GM12878 (cell line): ENCODE measurements around the gene MS4A6A. TPM values are rescaled to one million over a fixed set of nuclear protein-coding genes. Genes with fewer than 3 reads are reported as not detected.

Source experiments
- ATF3 ChIP-seq: IDR thresholded peaks from 2 replicates; pipeline ENCODE4 v1.6.1; 2011; ENCODE audit warnings: low read depth, mild to moderate bottlenecking, low read length, moderate library complexity, borderline replicate concordance; ENCODE audit errors: extremely low read depth
- ATF7 ChIP-seq: fragments of 450-650 bp; IDR thresholded peaks from 2 replicates; pipeline ENCODE4 v1.6.1; 2016; ENCODE audit warnings: low read depth, mild to moderate bottlenecking
- BMI1 ChIP-seq: fragments of 450-650 bp; IDR thresholded peaks from 2 replicates; pipeline ENCODE4 v1.6.1; 2016; ENCODE audit warnings: mild to moderate bottlenecking, moderate library complexity, borderline replicate concordance
- CEBPZ ChIP-seq: fragments of 150-350 bp; IDR thresholded peaks from 2 replicates; pipeline ENCODE4 v1.6.1; 2016; ENCODE audit warnings: low read depth, low read length
- FOS ChIP-seq: IDR thresholded peaks from 3 replicates; pipeline ENCODE4 v1.6.1; 2011; ENCODE audit warnings: borderline replicate concordance; ENCODE audit not compliant: insufficient read length; ENCODE audit errors: extremely low read depth
- JUND ChIP-seq: IDR thresholded peaks from 2 replicates; pipeline ENCODE4 v1.6.1; 2012; ENCODE audit warnings: low read depth, mild to moderate bottlenecking, low read length, improper control_type of control experiment, moderate library complexity
- KLF5 ChIP-seq: fragments of 450-650 bp; IDR thresholded peaks from 2 replicates; pipeline ENCODE4 v1.6.1; 2014; ENCODE audit warnings: mild to moderate bottlenecking; ENCODE audit not compliant: partially characterized antibody
- LARP7 ChIP-seq: fragments of 450-650 bp; IDR thresholded peaks from 2 replicates; pipeline ENCODE4 v1.6.1; 2017; ENCODE audit warnings: mild to moderate bottlenecking
- PBX3 ChIP-seq: IDR thresholded peaks from 2 replicates; pipeline ENCODE4 v1.6.1; 2011; ENCODE audit warnings: mild to moderate bottlenecking, low read depth, low read length, moderate library complexity; ENCODE audit not compliant: insufficient replicate concordance
- RAD21 ChIP-seq: IDR thresholded peaks from 2 replicates; pipeline ENCODE4 v1.6.1; 2011; ENCODE audit warnings: mild to moderate bottlenecking, low read depth, low read length, moderate library complexity; ENCODE audit not compliant: insufficient read depth
- RBBP5 ChIP-seq: fragments of 200-600 bp; sonication (generic); conservative IDR thresholded peaks from 2 replicates; pipeline ENCODE4 v1.6.1; 2016
- SMARCA5 ChIP-seq: fragments of 450-650 bp; IDR thresholded peaks from 2 replicates; pipeline ENCODE4 v1.6.1; 2017; ENCODE audit warnings: mild to moderate bottlenecking
- SUZ12 ChIP-seq: fragments of 200-600 bp; sonication (generic); IDR thresholded peaks from one replicate; pipeline ENCODE4 v1.6.1; 2018; ENCODE audit warnings: antibody characterized with exemption, mild to moderate bottlenecking; ENCODE audit not compliant: unreplicated experiment
- ZBTB11 ChIP-seq: fragments of 450-650 bp; formaldehyde crosslinking; IDR thresholded peaks from 2 replicates; pipeline ENCODE4 v1.5.0; 2022; ENCODE audit warnings: mild to moderate bottlenecking, missing genetic modification characterization
- ZNF207 ChIP-seq: fragments of 450-650 bp; IDR thresholded peaks from 2 replicates; pipeline ENCODE4 v1.6.1; 2014; ENCODE audit warnings: antibody characterized with exemption, mild to moderate bottlenecking, borderline replicate concordance
- polyA plus RNA-seq, 11 experiments: library from polyadenylated mRNA; depleted of rRNA in 4 of 11; unstranded in 6 of 11; stranded (reverse) in 5 of 11; fragments of >200 nt; fragmentation: Nextera tagmentation in 4 of 11; fragmentation: Illumina TruSeq in 1 of 11; extraction: Ambion mirVana in 4 of 11; extraction: Trizol in 1 of 11; gene quantifications; 1 replicate in 1 of 11; 2 replicates in 10 of 11; pipeline versions ENCODE4 v1.2.1 to v1.2.3, GENCODE V29; 2011 to 2016; ENCODE audit warnings: inconsistent platforms in 2 of 11, missing spikeins in 2 of 11, low read depth in 1 of 11
- total RNA-seq, 4 experiments: library from RNA; depleted of rRNA in 3 of 4; stranded (reverse); fragments of >200 nt in 3 of 4; fragmentation: Illumina TruSeq in 1 of 4; extraction: Trizol in 1 of 4; gene quantifications; 2 replicates each; pipeline versions ENCODE4 v1.2.1 to v1.2.3, GENCODE V29; 2013 to 2021
- TF ChIP-seq, protein P1 (sequence below): IDR thresholded peaks from 2 replicates; pipeline ENCODE4 v1.6.1; 2012; ENCODE audit warnings: mild to moderate bottlenecking, low read depth, low read length

Gene MS4A6A
- total and polyA plus RNA-seq, 10 of the 15 experiments (the other 5 are each of a cell fraction or from before 2014, with no cell fraction given), result 0.75 to 30.7 (median 9.0) TPM

- TF ChIP-seq ZBTB11 (CRISPR knock-in tag) (no peak), ZNF207 (no peak), ATF3 (no peak), FOS (no peak), PBX3 (no peak), RBBP5 (no peak), SUZ12 (no peak), CEBPZ (no peak), SMARCA5 (no peak), BMI1 (0 out of 2 replicates have a peak, but pooled peaks have one; percentile 43), ATF7 (peak; percentile 21; the same call in 1 of the 2 replicates), KLF5 (no peak), JUND (no peak), LARP7 (no peak), RAD21 (no peak)
- TF ChIP-seq, protein P1, sequence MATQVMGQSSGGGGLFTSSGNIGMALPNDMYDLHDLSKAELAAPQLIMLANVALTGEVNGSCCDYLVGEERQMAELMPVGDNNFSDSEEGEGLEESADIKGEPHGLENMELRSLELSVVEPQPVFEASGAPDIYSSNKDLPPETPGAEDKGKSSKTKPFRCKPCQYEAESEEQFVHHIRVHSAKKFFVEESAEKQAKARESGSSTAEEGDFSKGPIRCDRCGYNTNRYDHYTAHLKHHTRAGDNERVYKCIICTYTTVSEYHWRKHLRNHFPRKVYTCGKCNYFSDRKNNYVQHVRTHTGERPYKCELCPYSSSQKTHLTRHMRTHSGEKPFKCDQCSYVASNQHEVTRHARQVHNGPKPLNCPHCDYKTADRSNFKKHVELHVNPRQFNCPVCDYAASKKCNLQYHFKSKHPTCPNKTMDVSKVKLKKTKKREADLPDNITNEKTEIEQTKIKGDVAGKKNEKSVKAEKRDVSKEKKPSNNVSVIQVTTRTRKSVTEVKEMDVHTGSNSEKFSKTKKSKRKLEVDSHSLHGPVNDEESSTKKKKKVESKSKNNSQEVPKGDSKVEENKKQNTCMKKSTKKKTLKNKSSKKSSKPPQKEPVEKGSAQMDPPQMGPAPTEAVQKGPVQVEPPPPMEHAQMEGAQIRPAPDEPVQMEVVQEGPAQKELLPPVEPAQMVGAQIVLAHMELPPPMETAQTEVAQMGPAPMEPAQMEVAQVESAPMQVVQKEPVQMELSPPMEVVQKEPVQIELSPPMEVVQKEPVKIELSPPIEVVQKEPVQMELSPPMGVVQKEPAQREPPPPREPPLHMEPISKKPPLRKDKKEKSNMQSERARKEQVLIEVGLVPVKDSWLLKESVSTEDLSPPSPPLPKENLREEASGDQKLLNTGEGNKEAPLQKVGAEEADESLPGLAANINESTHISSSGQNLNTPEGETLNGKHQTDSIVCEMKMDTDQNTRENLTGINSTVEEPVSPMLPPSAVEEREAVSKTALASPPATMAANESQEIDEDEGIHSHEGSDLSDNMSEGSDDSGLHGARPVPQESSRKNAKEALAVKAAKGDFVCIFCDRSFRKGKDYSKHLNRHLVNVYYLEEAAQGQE, result no peak
Measured at GRCh38 chr11:60184824-60185511, 2.1 kb upstream of the MS4A6A start (continued).
